Lung (tissue), 12 donors: ENCODE results near the gene PCBP3. TPM values are rescaled to one million over a fixed set of nuclear protein-coding genes. Genes with fewer than 3 reads are reported as not detected.

Experiments
- ATAC-seq: fragments of 200-7000 bp; cut with Tn5 transposase; one replicate; pipeline ENCODE4 v1.9.1; 2020; ENCODE audit warnings: moderate number of reproducible peaks; ENCODE audit not compliant: insufficient read depth, low FRiP score
- DNase-seq, 3 donors: peaks; one replicate each; pipeline ENCODE4 v3.0.0-alpha.2; 2013 to 2017
- H3K27ac ChIP-seq, 2 donors: one replicate each; pipeline ENCODE4 v1.5.1; 2013; ENCODE audit warnings: mild to moderate bottlenecking in 2 of 2, moderate library complexity in 2 of 2, control low read depth in 1 of 2, inconsistent platforms in 1 of 2, low read depth in 1 of 2, low read length in 1 of 2
- H3K27me3 ChIP-seq, 3 donors: one replicate each; pipeline ENCODE4 v1.5.1; 2013; ENCODE audit warnings: low read length in 2 of 3; ENCODE audit not compliant: control insufficient read depth in 3 of 3, insufficient read depth in 3 of 3
- H3K36me3 ChIP-seq, 4 donors: one replicate each; pipeline ENCODE4 v1.5.1; 2013; ENCODE audit warnings: low read length in 4 of 4, mild to moderate bottlenecking in 1 of 4, moderate library complexity in 1 of 4; ENCODE audit not compliant: control insufficient read depth in 4 of 4, insufficient read depth in 4 of 4
- H3K4me1 ChIP-seq, 5 donors: one replicate each; pipeline ENCODE4 v1.5.1; 2013; ENCODE audit warnings: low read length in 5 of 5, mild to moderate bottlenecking in 2 of 5, moderate library complexity in 1 of 5; ENCODE audit not compliant: control insufficient read depth in 5 of 5, insufficient read depth in 5 of 5
- H3K4me3 ChIP-seq: one replicate; pipeline ENCODE4 v1.5.1; 2013; ENCODE audit warnings: mild to moderate bottlenecking, control low read depth, moderate library complexity
- H3K9ac ChIP-seq, 2 donors: one replicate each; pipeline ENCODE4 v1.5.1; 2013; ENCODE audit warnings: low read length in 2 of 2, control low read depth in 1 of 2; ENCODE audit not compliant: insufficient read depth in 1 of 2
- H3K9me3 ChIP-seq, 4 donors: one replicate each; pipeline ENCODE4 v1.5.1; 2013; ENCODE audit warnings: low read length in 3 of 4, mild to moderate bottlenecking in 1 of 4, moderate library complexity in 1 of 4; ENCODE audit not compliant: control insufficient read depth in 4 of 4, insufficient read depth in 3 of 4
- CTCF ChIP-seq: IDR thresholded peaks from 2 replicates; pipeline ENCODE4 v1.5.1; 2012; ENCODE audit warnings: mild to moderate bottlenecking; ENCODE audit errors: control extremely low read depth, extremely low read depth
- WGBS, 2 donors: extraction: QIAGEN DNeasy Blood & Tissue Kit; methylation state at CpG; one replicate each; pipeline ENCODE4 v1.1.7; 2013; 5-methylcytosine and 5-hydroxymethylcytosine counted together
- polyA plus RNA-seq, 2 donors: library from polyadenylated mRNA; stranded (reverse); fragments of 200-250 nt; gene quantifications; one replicate each; pipeline ENCODE4 v1.2.1, GENCODE V29; 2013
- total RNA-seq, 2 donors: library from RNA; depleted of rRNA in 1 of 2; stranded (reverse); fragments of >200 nt in 1 of 2; gene quantifications; one replicate each; pipeline ENCODE4 v1.2.1, GENCODE V29; 2014 to 2021
- donor health status: control.
- donor health status: control.
- donor health status: Bipolar disorder and iron deficiency.
- donor health status: healthy.
- donor health status: DM: yes; HTN: yes; CAD: no.

Gene PCBP3
- total and polyA plus RNA-seq, 4 donors = 1.6 to 8.2 (median 3.1) TPM

GRCh38 chr21:45940091-45940490 is 296.6 kb downstream of the PCBP3 start:
- Histone ChIP-seq H3K4me1 (no peaks in the 10 kb centered on the region), H3K27ac (no peak overlapping the region), H3K9ac (no peak overlapping the region), H3K9me3 (peaks cover 0 to 22% (median 5%) of the 10 kb centered on the region in 4 donors), H3K27me3 (no peaks in the 10 kb centered on the region), H3K36me3 (no peaks in the 10 kb centered on the region), H3K4me3 (no peak overlapping the region)
- ATAC-seq (no peak), DNase-seq (no peak)
- no peak for TF ChIP-seq CTCF
- WGBS, 2 donors = 96 to 97% methylated on average over 20 of the region's 20 CpGs

DNA sequence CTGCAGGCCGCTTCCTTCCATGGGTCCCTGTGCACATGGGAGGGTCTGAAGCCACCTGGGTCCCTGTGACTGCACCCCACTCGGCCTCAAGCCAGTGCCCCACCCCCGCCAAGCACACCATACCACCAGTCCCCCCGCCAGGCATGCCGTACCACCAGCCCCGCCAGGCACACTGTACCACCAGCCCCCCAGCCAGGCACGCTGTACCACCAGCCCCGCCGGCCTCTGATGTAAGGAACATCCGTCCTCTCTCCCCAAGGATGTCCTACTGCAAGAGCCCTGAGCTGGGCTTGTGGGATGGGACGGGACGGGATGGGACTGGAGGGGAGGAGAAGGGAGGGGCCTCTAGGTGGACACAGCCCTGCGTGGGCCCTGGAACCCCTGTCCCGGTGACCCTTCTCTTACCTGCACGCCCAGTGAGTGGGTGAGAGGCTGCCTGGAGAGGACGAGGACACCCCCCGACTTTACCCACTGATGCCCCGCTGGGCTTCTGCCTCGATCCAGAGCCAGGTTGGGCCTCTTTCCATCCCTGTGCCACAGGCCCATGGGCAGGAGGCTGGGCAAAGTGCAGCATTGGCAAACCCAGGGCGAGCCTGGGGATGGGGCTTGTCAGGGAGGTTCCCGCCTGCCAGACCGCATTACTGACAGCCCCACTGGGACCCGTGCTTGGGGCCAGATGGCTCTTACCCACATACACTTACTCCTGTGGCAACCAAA is 297.3 kb downstream of the PCBP3 start:
- H3K9ac ChIP-seq = no peak overlapping the region
- no peaks in the 10 kb centered on the region for H3K4me1 ChIP-seq
- H3K36me3 ChIP-seq = no peaks in the 10 kb centered on the region
- no peak overlapping the region for H3K4me3 ChIP-seq
- TF ChIP-seq CTCF = no peak
- H3K27ac ChIP-seq = no peak overlapping the region
- no peak for ATAC-seq
- DNase-seq = no peak
- 79 to 91% methylated on average over 23 of the region's 23 CpGs for WGBS, 2 donors
- H3K27me3 ChIP-seq = no peaks in the 10 kb centered on the region
- H3K9me3 ChIP-seq = peaks cover 0 to 16% (median 2%) of the 10 kb centered on the region in 4 donors

GRCh38 chr21:45941338-45941710 is 297.8 kb downstream of the PCBP3 start:
- TF ChIP-seq CTCF = no peak
- no peaks in the 10 kb centered on the region for H3K4me1 ChIP-seq
- ATAC-seq (no peak), DNase-seq (no peak)
- WGBS, 2 donors = 89 to 91% methylated on average over 14 of the region's 14 CpGs
- no peak overlapping the region for H3K27ac ChIP-seq
- no peak overlapping the region for H3K9ac ChIP-seq
- no peak overlapping the region for H3K4me3 ChIP-seq
- H3K27me3 ChIP-seq = no peaks in the 10 kb centered on the region
- no peaks in the 10 kb centered on the region for H3K36me3 ChIP-seq
- H3K9me3 ChIP-seq = peaks cover 0 to 11% (median 0%) of the 10 kb centered on the region in 4 donors
